ENCODE results near the gene ACTR5. TPM values are rescaled to one million over a fixed set of nuclear protein-coding genes. Genes with fewer than 3 reads are reported as not detected.

The ACTR5 gene
- total RNA-seq, 1 experiment from 2014 or later, result 20.0 TPM

DNA sequence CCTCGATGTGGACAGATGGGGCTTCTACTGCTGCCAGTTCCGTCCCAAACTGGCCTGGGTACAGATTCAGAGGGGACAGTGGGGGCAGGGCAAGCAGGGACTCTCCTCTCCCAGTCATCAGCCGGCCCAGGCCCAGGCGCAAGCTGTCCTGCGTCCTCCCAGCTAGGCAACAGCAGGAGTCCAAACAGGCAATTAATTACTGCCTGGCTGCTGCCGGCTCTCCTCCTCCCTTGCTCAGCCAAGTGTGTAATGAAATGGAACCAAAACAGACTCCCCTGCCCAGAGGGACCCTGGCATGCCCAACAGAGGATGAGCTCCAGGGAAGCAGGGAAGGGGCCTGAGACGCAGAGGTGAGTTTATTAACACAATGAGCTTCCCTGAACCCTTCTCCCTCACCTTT, 41.8 kb upstream of the ACTR5 start:
- ChIA-PET CTCF (no interaction called here), POLR2A (no interaction called here)
- Mint-ChIP-seq H3K27me3 (ENCODE audit: insufficient read depth, unreplicated experiment) (peaks cover 21% of the 10 kb centered on the region), H3K9me3 (ENCODE audit: unreplicated experiment) (no peaks in the 10 kb centered on the region), H3K4me1 (ENCODE audit: low read depth, unreplicated experiment) (no peaks in the 10 kb centered on the region), H3K36me3 (ENCODE audit: insufficient read depth, unreplicated experiment) (no peaks in the 10 kb centered on the region), H3K27ac (ENCODE audit: unreplicated experiment) (no peak overlapping the region), H3K4me3 (ENCODE audit: unreplicated experiment) (no peak overlapping the region)
- Histone ChIP-seq H3K4me1 (no peaks in the 10 kb centered on the region), H3K9me3 (no peaks in the 10 kb centered on the region), H3K36me3 (ENCODE audit: control insufficient read depth, insufficient read depth, low read length) (no peaks in the 10 kb centered on the region), H3K27me3 (replicated peaks; ENCODE audit: control insufficient read depth, insufficient read depth, low read length) (peaks cover 2% of the 10 kb centered on the region; the same call in 1 of the 2 replicates), H3K4me3 (ENCODE audit: low read depth, low read length) (no peak overlapping the region)
- DNase-seq, result no peak
- no peak for TF ChIP-seq CTCF (IDR thresholded peaks at IDR 0.05; ENCODE audit: insufficient read depth in 1 of 2, low read depth in 1 of 2, low read length in 1 of 2, severe bottlenecking in 1 of 2, unreplicated experiment in 1 of 2)
- no TSS peak for BruUV-seq (replicated peaks)
- intact Hi-C loops (cut with micrococcal nuclease; ENCODE audit: unreplicated experiment), result no loop called here

GRCh38 chr20:38714308-38714707, 34.0 kb upstream of the ACTR5 start:
- Mint-ChIP-seq H3K36me3 (ENCODE audit: insufficient read depth, unreplicated experiment) (no peaks in the 10 kb centered on the region), H3K4me3 (ENCODE audit: unreplicated experiment) (no peak overlapping the region), H3K27me3 (ENCODE audit: insufficient read depth, unreplicated experiment) (peaks cover 15% of the 10 kb centered on the region), H3K27ac (ENCODE audit: unreplicated experiment) (no peak overlapping the region), H3K9me3 (ENCODE audit: unreplicated experiment) (no peaks in the 10 kb centered on the region), H3K4me1 (ENCODE audit: low read depth, unreplicated experiment) (no peaks in the 10 kb centered on the region)
- no peak for DNase-seq
- no peak for TF ChIP-seq CTCF (IDR thresholded peaks at IDR 0.05; ENCODE audit: insufficient read depth in 1 of 2, low read depth in 1 of 2, low read length in 1 of 2, severe bottlenecking in 1 of 2, unreplicated experiment in 1 of 2)
- no peak overlapping the region for H3K4me3 ChIP-seq (ENCODE audit: low read depth, low read length)
- intact Hi-C loops (cut with micrococcal nuclease; ENCODE audit: unreplicated experiment), result no loop called here
- H3K9me3 ChIP-seq, result no peaks in the 10 kb centered on the region
- H3K36me3 ChIP-seq (ENCODE audit: control insufficient read depth, insufficient read depth, low read length), result no peaks in the 10 kb centered on the region
- BruUV-seq (replicated peaks), result no TSS peak
- peaks cover 8% of the 10 kb centered on the region for H3K27me3 ChIP-seq (replicated peaks; ENCODE audit: control insufficient read depth, insufficient read depth, low read length)
- CTCF ChIA-PET, result no interaction called here
- H3K4me1 ChIP-seq, result no peaks in the 10 kb centered on the region
- POLR2A ChIA-PET, result no interaction called here

- CTCF ChIA-PET, result interaction anchor here (0.9 to 1.6 kb wide), 2 partner anchors 10 to 57 kb away, joined by 3 to 7 read pairs; no protein-coding TSS in a partner anchor
- no peaks in the 10 kb centered on the region for H3K36me3 Mint-ChIP-seq (ENCODE audit: insufficient read depth, unreplicated experiment)
- no peak for DNase-seq
- no peaks in the 10 kb centered on the region for H3K4me1 Mint-ChIP-seq (ENCODE audit: low read depth, unreplicated experiment)
- no peaks in the 10 kb centered on the region for H3K9me3 Mint-ChIP-seq (ENCODE audit: unreplicated experiment)
- no TSS peak for BruUV-seq (replicated peaks)
- Histone ChIP-seq H3K4me1 (no peaks in the 10 kb centered on the region), H3K27me3 (replicated peaks; ENCODE audit: control insufficient read depth, insufficient read depth, low read length) (peaks cover 10% of the 10 kb centered on the region), H3K9me3 (no peaks in the 10 kb centered on the region), H3K4me3 (ENCODE audit: low read depth, low read length) (no peak overlapping the region), H3K36me3 (ENCODE audit: control insufficient read depth, insufficient read depth, low read length) (no peaks in the 10 kb centered on the region)
- no peak overlapping the region for H3K4me3 Mint-ChIP-seq (ENCODE audit: unreplicated experiment)
- intact Hi-C loops (cut with micrococcal nuclease; ENCODE audit: unreplicated experiment), result no loop called here
- H3K27me3 Mint-ChIP-seq (ENCODE audit: insufficient read depth, unreplicated experiment), result peaks cover 16% of the 10 kb centered on the region
- POLR2A ChIA-PET, result no interaction called here
- TF ChIP-seq CTCF (IDR thresholded peaks at IDR 0.05; ENCODE audit: insufficient read depth in 1 of 2, low read depth in 1 of 2, low read length in 1 of 2, severe bottlenecking in 1 of 2, unreplicated experiment in 1 of 2), result no peak
- H3K27ac Mint-ChIP-seq (ENCODE audit: unreplicated experiment), result no peak overlapping the region
Observed at GRCh38 chr20:38715646-38716045, 32.6 kb upstream of the ACTR5 start.

All from Caco-2 (cell line).